GM19455 (cell line): ENCODE data around the gene GFRA1.

ENCODE experiments used
- ATAC-seq: cut with Tn5 transposase; IDR thresholded peaks from one replicate; pipeline ENCODE4 v1.9.1; 2021; ENCODE audit not compliant: unreplicated experiment

Gene GFRA1

GRCh38 chr10:116245156-116245555 is 27.9 kb downstream of the GFRA1 start:
- ATAC-seq = no peak

GRCh38 chr10:116241642-116242410 is 31.2 kb downstream of the GFRA1 start:
- ATAC-seq = no peak

GRCh38 chr10:116241085-116241484 is 31.9 kb downstream of the GFRA1 start:
- ATAC-seq = no peak

- ATAC-seq = no peak
These were observed 32.7 kb downstream of the GFRA1 start for GRCh38 chr10:116240157-116240950.

- ATAC-seq = no peak
These were observed 33.8 kb downstream of the GFRA1 start for GRCh38 chr10:116239229-116239628.

GRCh38 chr10:116237970-116238369 is 35.0 kb downstream of the GFRA1 start:
- no peak for ATAC-seq

- no peak for ATAC-seq
These were observed 35.7 kb downstream of the GFRA1 start for GRCh38 chr10:116237260-116237659.

- ATAC-seq = no peak
These were observed 39.8 kb downstream of the GFRA1 start for GRCh38 chr10:116233230-116233629.

GRCh38 chr10:116232613-116233012 is 40.4 kb downstream of the GFRA1 start:
- ATAC-seq = no peak

- ATAC-seq = no peak
These were observed 46.2 kb downstream of the GFRA1 start for GRCh38 chr10:116226766-116227165.

GRCh38 chr10:116226053-116226452 is 47.0 kb downstream of the GFRA1 start:
- ATAC-seq = no peak

GRCh38 chr10:116223289-116223688 is 49.7 kb downstream of the GFRA1 start:
- ATAC-seq = no peak

GRCh38 chr10:116221053-116221452 is 52.0 kb downstream of the GFRA1 start:
- ATAC-seq = no peak

- ATAC-seq = no peak
These were observed 56.3 kb downstream of the GFRA1 start for GRCh38 chr10:116216676-116217075.

- ATAC-seq = no peak
These were observed 57.4 kb downstream of the GFRA1 start for GRCh38 chr10:116215651-116216050.

- no peak for ATAC-seq
These were observed 61.3 kb downstream of the GFRA1 start for GRCh38 chr10:116211682-116212081.

- no peak for ATAC-seq
These were observed 62.2 kb downstream of the GFRA1 start for GRCh38 chr10:116210588-116211346.

GRCh38 chr10:116209781-116210180 is 63.2 kb downstream of the GFRA1 start:
- ATAC-seq = no peak

- ATAC-seq = no peak
These were observed 63.9 kb downstream of the GFRA1 start for GRCh38 chr10:116208956-116209567.

- ATAC-seq = no peak
These were observed 65.3 kb downstream of the GFRA1 start for GRCh38 chr10:116207690-116208089.

GRCh38 chr10:116203661-116204060 is 69.3 kb downstream of the GFRA1 start:
- ATAC-seq = no peak
